ENCODE data around the gene BIK. TPM values are rescaled to one million over a fixed set of nuclear protein-coding genes. Genes with fewer than 3 reads are reported as not detected.

Gene BIK
- total RNA-seq, 6 donors from 2014 or later: 2.3 to 6.2 (median 2.7) TPM; not detected in 2

GRCh38 chr22:43168471-43169309 is 58.1 kb downstream of the BIK start:
- WGBS, 2 donors: 85 to 89% methylated on average over 12 to 21 of the region's 25 CpGs
- H3K4me1 ChIP-seq: peaks cover 6 to 15% (median 9%) of the 10 kb centered on the region in 4 donors
- DNase-seq (peak in 1 of 2 donors; percentile 66), ATAC-seq (ENCODE audit: low FRiP score in 2 of 2) (no peak)
- H3K27me3 ChIP-seq: no peaks in the 10 kb centered on the region
- H3K9me3 ChIP-seq: no peaks in the 10 kb centered on the region
- peaks cover 5 to 57% (median 38%) of the 10 kb centered on the region in 4 donors for H3K36me3 ChIP-seq
- no peak overlapping the region for H3K27ac ChIP-seq
- TF ChIP-seq CTCF (IDR thresholded peaks at IDR 0.05) (no peak), EP300 (IDR thresholded peaks at IDR 0.05) (no peak), POLR2A (IDR thresholded peaks at IDR 0.05) (no peak), POLR2AphosphoS5 (IDR thresholded peaks at IDR 0.05) (no peak)
- H3K4me3 ChIP-seq: no peak overlapping the region

- Histone ChIP-seq H3K27me3 (no peaks in the 10 kb centered on the region), H3K4me1 (peaks cover 3 to 7% (median 5%) of the 10 kb centered on the region in 4 donors), H3K36me3 (peaks cover 10 to 65% (median 46%) of the 10 kb centered on the region in 4 donors), H3K4me3 (no peak overlapping the region), H3K9me3 (no peaks in the 10 kb centered on the region), H3K27ac (no peak overlapping the region)
- ATAC-seq (ENCODE audit: low FRiP score in 2 of 2) (no peak), DNase-seq (peak in 1 of 2 donors; percentile 58)
- 88 to 91% methylated on average over 9 to 22 of the region's 23 CpGs for WGBS, 2 donors
- TF ChIP-seq CTCF (IDR thresholded peaks at IDR 0.05) (no peak), POLR2A (IDR thresholded peaks at IDR 0.05) (no peak), POLR2AphosphoS5 (IDR thresholded peaks at IDR 0.05) (no peak), EP300 (IDR thresholded peaks at IDR 0.05) (no peak)
These were observed 59.0 kb downstream of the BIK start for GRCh38 chr22:43169310-43170130.

- WGBS, 2 donors: 93 to 98% methylated on average over 6 to 9 of the region's 9 CpGs
- peaks cover 0 to 1% (median 0%) of the 10 kb centered on the region in 4 donors for H3K4me1 ChIP-seq
- DNase-seq (no peak), ATAC-seq (ENCODE audit: low FRiP score in 2 of 2) (no peak)
- H3K27me3 ChIP-seq: no peaks in the 10 kb centered on the region
- peaks cover 10 to 71% (median 51%) of the 10 kb centered on the region in 4 donors for H3K36me3 ChIP-seq
- no peak overlapping the region for H3K4me3 ChIP-seq
- TF ChIP-seq POLR2AphosphoS5 (IDR thresholded peaks at IDR 0.05) (no peak), POLR2A (IDR thresholded peaks at IDR 0.05) (no peak), CTCF (IDR thresholded peaks at IDR 0.05) (no peak), EP300 (IDR thresholded peaks at IDR 0.05) (no peak)
- no peaks in the 10 kb centered on the region for H3K9me3 ChIP-seq
- no peak overlapping the region for H3K27ac ChIP-seq
These were observed 59.6 kb downstream of the BIK start for GRCh38 chr22:43170131-43170480.

- no peak for TF ChIP-seq POLR2A (IDR thresholded peaks at IDR 0.05)
- no peak for TF ChIP-seq EP300 (IDR thresholded peaks at IDR 0.05)
- no peak for TF ChIP-seq POLR2AphosphoS5 (IDR thresholded peaks at IDR 0.05)
- TF ChIP-seq CTCF (IDR thresholded peaks at IDR 0.05): no peak
- Histone ChIP-seq H3K27ac (no peak overlapping the region), H3K4me1 (no peaks in the 10 kb centered on the region), H3K4me3 (no peak overlapping the region), H3K27me3 (no peaks in the 10 kb centered on the region), H3K9me3 (no peaks in the 10 kb centered on the region), H3K36me3 (peaks cover 10 to 75% (median 56%) of the 10 kb centered on the region in 4 donors)
- DNase-seq (peak in 1 of 2 donors; percentile 63), ATAC-seq (ENCODE audit: low FRiP score in 2 of 2) (no peak)
- 83 to 90% methylated on average over 7 to 13 of the region's 14 CpGs for WGBS, 2 donors
These were observed 60.5 kb downstream of the BIK start for GRCh38 chr22:43171019-43171491.

Measured in upper lobe of left lung (tissue), 6 donors.